H9 (cell line): Measurements from ENCODE around the gene PTPRN2. TPM values are rescaled to one million over a fixed set of nuclear protein-coding genes. Genes with fewer than 3 reads are reported as not detected.

Experiments
- DNase-seq: peaks from one replicate; pipeline ENCODE4 v3.0.0-alpha.2; 2017
- H2AFZ ChIP-seq: one replicate; pipeline ENCODE4 v1.6.1; 2013; ENCODE audit warnings: mild to moderate bottlenecking, low read length, control low read depth, moderate library complexity
- H2AK5ac ChIP-seq: 2 replicates; pipeline ENCODE4 v1.6.1; 2013; ENCODE audit warnings: low read length, control low read depth, mixed read lengths; ENCODE audit not compliant: insufficient read length
- H2BK120ac ChIP-seq: one replicate; pipeline ENCODE4 v1.6.1; 2013; ENCODE audit warnings: low read depth, mild to moderate bottlenecking, low read length, control low read depth, inconsistent platforms; ENCODE audit not compliant: poor library complexity, severe bottlenecking
- H2BK12ac ChIP-seq: 2 replicates; pipeline ENCODE4 v1.6.1; 2013; ENCODE audit warnings: low read length, control low read depth, mixed read lengths, low read depth; ENCODE audit not compliant: insufficient read length
- H2BK15ac ChIP-seq: 2 replicates; pipeline ENCODE4 v1.6.1; 2013; ENCODE audit warnings: low read depth, low read length, control low read depth
- H2BK20ac ChIP-seq: one replicate; pipeline ENCODE4 v1.6.1; 2013; ENCODE audit warnings: low read depth, mild to moderate bottlenecking, low read length, control low read depth, inconsistent platforms; ENCODE audit not compliant: poor library complexity, severe bottlenecking
- H2BK5ac ChIP-seq: 2 replicates; pipeline ENCODE4 v1.6.1; 2013; ENCODE audit warnings: low read length, control low read depth, mixed read lengths; ENCODE audit not compliant: insufficient read length
- H3K14ac ChIP-seq: 2 replicates; pipeline ENCODE4 v1.6.1; 2013; ENCODE audit warnings: low read length, control low read depth; ENCODE audit not compliant: insufficient read depth
- H3K18ac ChIP-seq: 2 replicates; pipeline ENCODE4 v1.6.1; 2013; ENCODE audit warnings: low read depth, mild to moderate bottlenecking, mixed read lengths, low read length, control low read depth; ENCODE audit not compliant: insufficient read length
- H3K23ac ChIP-seq: 2 replicates; pipeline ENCODE4 v1.6.1; 2013; ENCODE audit warnings: low read length, control low read depth, mixed read lengths, low read depth; ENCODE audit not compliant: insufficient read length
- H3K23me2 ChIP-seq: 2 replicates; pipeline ENCODE4 v1.6.1; 2013; ENCODE audit warnings: low read depth, mild to moderate bottlenecking, mixed read lengths, low read length, control low read depth; ENCODE audit not compliant: insufficient read length, poor library complexity, severe bottlenecking
- H3K27ac ChIP-seq: 2 replicates; pipeline ENCODE4 v1.5.1; 2013; ENCODE audit warnings: low read length, control low read depth, mixed read lengths, low read depth; ENCODE audit not compliant: insufficient read length
- H3K27me3 ChIP-seq: 2 replicates; pipeline ENCODE4 v1.6.1; 2013; ENCODE audit warnings: low read length, control low read depth, inconsistent platforms; ENCODE audit not compliant: insufficient read depth
- H3K4ac ChIP-seq: 2 replicates; pipeline ENCODE4 v1.6.1; 2013; ENCODE audit warnings: low read depth, mild to moderate bottlenecking, control low read depth, inconsistent platforms, low read length, moderate library complexity
- H3K4me1 ChIP-seq: 2 replicates; pipeline ENCODE4 v1.6.1; 2013; ENCODE audit warnings: low read length, control low read depth, inconsistent platforms; ENCODE audit not compliant: insufficient read depth
- H3K4me2 ChIP-seq: 2 replicates; pipeline ENCODE4 v1.6.1; 2013; ENCODE audit warnings: low read length, control low read depth, mixed read lengths; ENCODE audit not compliant: insufficient read length, insufficient read depth
- H3K56ac ChIP-seq: 2 replicates; pipeline ENCODE4 v1.6.1; 2013; ENCODE audit warnings: low read depth, mild to moderate bottlenecking, mixed read lengths, low read length, control low read depth; ENCODE audit not compliant: insufficient read length
- H3K79me1 ChIP-seq: 2 replicates; pipeline ENCODE4 v1.6.1; 2013; ENCODE audit warnings: low read depth, mild to moderate bottlenecking, moderate library complexity, low read length, control low read depth, inconsistent platforms; ENCODE audit not compliant: insufficient read depth, poor library complexity, severe bottlenecking
- H3K79me2 ChIP-seq: 2 replicates; pipeline ENCODE4 v1.6.1; 2013; ENCODE audit warnings: low read length, control low read depth, inconsistent platforms; ENCODE audit not compliant: insufficient read depth
- H3K9ac ChIP-seq: 2 replicates; pipeline ENCODE4 v1.6.1; 2013; ENCODE audit warnings: low read length, control low read depth, mixed read lengths; ENCODE audit not compliant: insufficient read length; ENCODE audit errors: extremely low read depth
- H3K9me3 ChIP-seq: one replicate; pipeline ENCODE4 v1.6.1; 2013; ENCODE audit warnings: low read depth, low read length, inconsistent platforms; ENCODE audit not compliant: control insufficient read depth
- H3T11ph ChIP-seq: one replicate; pipeline ENCODE4 v1.6.1; 2013; ENCODE audit warnings: mild to moderate bottlenecking, low read length, control low read depth, inconsistent platforms
- H4K20me1 ChIP-seq: one replicate; pipeline ENCODE4 v1.6.1; 2013; ENCODE audit not compliant: control insufficient read depth, insufficient read length, insufficient read depth
- H4K5ac ChIP-seq: 2 replicates; pipeline ENCODE4 v1.6.1; 2013; ENCODE audit warnings: low read depth, mild to moderate bottlenecking, mixed read lengths, low read length, control low read depth; ENCODE audit not compliant: insufficient read length
- H4K8ac ChIP-seq: replicated peaks from 2 replicates; pipeline ENCODE4 v1.6.1; 2013; ENCODE audit warnings: low read length, control low read depth, mixed read lengths, low read depth; ENCODE audit not compliant: insufficient read length
- H4K91ac ChIP-seq: 2 replicates; pipeline ENCODE4 v1.6.1; 2013; ENCODE audit warnings: low read depth, mild to moderate bottlenecking, moderate library complexity, mixed read lengths, low read length, control low read depth; ENCODE audit not compliant: insufficient read length
- H3K27ac Mint-ChIP-seq, 3 experiments: 2 replicates in 2 of 3; 3 replicates in 1 of 3; pipeline ENCODE4 v1.8.0; 2020 to 2021; ENCODE audit warnings: mixed read lengths in 3 of 3, mild to moderate bottlenecking in 1 of 3, moderate library complexity in 1 of 3
- H3K27me3 Mint-ChIP-seq: 2 replicates; pipeline ENCODE4 v1.8.0; 2021; ENCODE audit warnings: low read depth, mild to moderate bottlenecking, moderate library complexity, mixed read lengths
- H3K36me3 Mint-ChIP-seq, 3 experiments: 2 replicates in 2 of 3; 3 replicates in 1 of 3; pipeline ENCODE4 v1.8.0; 2020 to 2021; ENCODE audit warnings: low read depth in 3 of 3, mixed read lengths in 3 of 3; ENCODE audit not compliant: insufficient read depth in 1 of 3
- H3K4me1 Mint-ChIP-seq, 2 experiments: 2 replicates each; pipeline ENCODE4 v1.8.0; 2020; ENCODE audit warnings: mixed read lengths in 2 of 2
- H3K4me3 Mint-ChIP-seq, 2 experiments: 2 replicates in 1 of 2; 3 replicates in 1 of 2; pipeline ENCODE4 v1.8.0; 2020 to 2021; ENCODE audit warnings: mild to moderate bottlenecking in 2 of 2, mixed read lengths in 2 of 2, moderate library complexity in 1 of 2
- H3K9me3 Mint-ChIP-seq, 2 experiments: 2 replicates in 1 of 2; 3 replicates in 1 of 2; pipeline ENCODE4 v1.8.0; 2020; ENCODE audit warnings: mild to moderate bottlenecking in 2 of 2, mixed read lengths in 2 of 2, moderate library complexity in 1 of 2
- WGBS: extraction: QIAGEN DNeasy Blood & Tissue Kit; methylation state at CpG from one replicate; pipeline ENCODE4 v1.1.7; 2013; ENCODE audit warnings: missing lambda C conversion rate, low lambda C conversion rate, mixed read lengths; ENCODE audit not compliant: insufficient read length; ENCODE audit errors: extremely low coverage; 5-methylcytosine and 5-hydroxymethylcytosine counted together
- total RNA-seq: library from RNA; stranded (reverse); gene quantifications from 2 replicates; pipeline ENCODE4 v1.2.1, GENCODE V29; 2021
- TF ChIP-seq, protein P1 (sequence below): fragments of 200-600 bp; sonication (generic); conservative IDR thresholded peaks from 3 replicates; pipeline ENCODE4 v1.8.0; 2021; ENCODE audit warnings: antibody characterized with exemption, mild to moderate bottlenecking

PTPRN2 gene
- total RNA-seq, 1 experiment from 2014 or later: 5.2 TPM

- H3K9me3 ChIP-seq: no peaks in the 10 kb centered on the region
- no peak for DNase-seq
- TF ChIP-seq, protein P1, sequence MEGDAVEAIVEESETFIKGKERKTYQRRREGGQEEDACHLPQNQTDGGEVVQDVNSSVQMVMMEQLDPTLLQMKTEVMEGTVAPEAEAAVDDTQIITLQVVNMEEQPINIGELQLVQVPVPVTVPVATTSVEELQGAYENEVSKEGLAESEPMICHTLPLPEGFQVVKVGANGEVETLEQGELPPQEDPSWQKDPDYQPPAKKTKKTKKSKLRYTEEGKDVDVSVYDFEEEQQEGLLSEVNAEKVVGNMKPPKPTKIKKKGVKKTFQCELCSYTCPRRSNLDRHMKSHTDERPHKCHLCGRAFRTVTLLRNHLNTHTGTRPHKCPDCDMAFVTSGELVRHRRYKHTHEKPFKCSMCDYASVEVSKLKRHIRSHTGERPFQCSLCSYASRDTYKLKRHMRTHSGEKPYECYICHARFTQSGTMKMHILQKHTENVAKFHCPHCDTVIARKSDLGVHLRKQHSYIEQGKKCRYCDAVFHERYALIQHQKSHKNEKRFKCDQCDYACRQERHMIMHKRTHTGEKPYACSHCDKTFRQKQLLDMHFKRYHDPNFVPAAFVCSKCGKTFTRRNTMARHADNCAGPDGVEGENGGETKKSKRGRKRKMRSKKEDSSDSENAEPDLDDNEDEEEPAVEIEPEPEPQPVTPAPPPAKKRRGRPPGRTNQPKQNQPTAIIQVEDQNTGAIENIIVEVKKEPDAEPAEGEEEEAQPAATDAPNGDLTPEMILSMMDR: no peak
- no peaks in the 10 kb centered on the region; the same call in 1 of the 2 replicates for H3K4me1 ChIP-seq
- Mint-ChIP-seq H3K27ac (no peak overlapping the region), H3K9me3 (no peaks in the 10 kb centered on the region; a peak in 1 of 5 replicates), H3K4me3 (no peak overlapping the region), H3K36me3 (no peaks in the 10 kb centered on the region), H3K4me1 (peaks cover 38 to 52% of the 10 kb centered on the region in 2 experiments), H3K27me3 (peaks cover 7% of the 10 kb centered on the region)
- no peak overlapping the region for H2BK12ac ChIP-seq
- no peak overlapping the region for H3T11ph ChIP-seq
- H4K8ac ChIP-seq: no peak overlapping the region
- H2AFZ ChIP-seq: no peak overlapping the region
- WGBS: no CpG with 5 or more reads among the region's 23 CpGs
- no peaks in the 10 kb centered on the region for H3K27me3 ChIP-seq
- no peak overlapping the region for H3K23ac ChIP-seq
- no peaks in the 10 kb centered on the region for H3K79me1 ChIP-seq
- H3K18ac ChIP-seq: no peak overlapping the region
- H2BK15ac ChIP-seq: no peak overlapping the region
- H3K14ac ChIP-seq: no peak overlapping the region; the same call in 1 of the 2 replicates
- H2BK5ac ChIP-seq: no peak overlapping the region
- H3K4ac ChIP-seq: no peak overlapping the region
- H3K4me2 ChIP-seq: no peak overlapping the region
- no peak overlapping the region for H3K27ac ChIP-seq
- no peak overlapping the region for H2BK120ac ChIP-seq
- H3K23me2 ChIP-seq: no peaks in the 10 kb centered on the region
- H3K56ac ChIP-seq: no peak overlapping the region
- no peak overlapping the region for H2AK5ac ChIP-seq
- H3K9ac ChIP-seq: no peak overlapping the region
- no peak overlapping the region for H4K91ac ChIP-seq
- no peaks in the 10 kb centered on the region for H4K20me1 ChIP-seq
- no peak overlapping the region for H4K5ac ChIP-seq
- H3K79me2 ChIP-seq: no peaks in the 10 kb centered on the region
- no peak overlapping the region for H2BK20ac ChIP-seq
Measured at GRCh38 chr7:158003441-158004122, 584.0 kb downstream of the PTPRN2 start.
